ENCODE measurements around the gene WLS. TPM values are rescaled to one million over a fixed set of nuclear protein-coding genes. Genes with fewer than 3 reads are reported as not detected.
"Not testable (repeated sequence)": the region's sequence is repeated elsewhere in the genome, so short reads cannot be mapped to it uniquely, and the experiment has no call there.

WLS gene
- total RNA-seq, 1 donor from 2014 or later, result 70.8 TPM

- ATAC-seq, result no peak
These were observed 69.1 kb downstream of the WLS start for GRCh38 chr1:68163220-68163619.

- no peak for ATAC-seq
These were observed 69.6 kb downstream of the WLS start for GRCh38 chr1:68162761-68163160.

GRCh38 chr1:68161672-68162071, 70.7 kb downstream of the WLS start:
- not testable (repeated sequence) for ATAC-seq

- not testable (repeated sequence) for ATAC-seq
These were observed 71.4 kb downstream of the WLS start for GRCh38 chr1:68160935-68161334.

GRCh38 chr1:68160021-68160420, 72.3 kb downstream of the WLS start:
- ATAC-seq, result no peak

GRCh38 chr1:68158837-68159236, 73.5 kb downstream of the WLS start:
- ATAC-seq, result no peak

GRCh38 chr1:68157416-68157815, 74.9 kb downstream of the WLS start:
- ATAC-seq, result no peak

GRCh38 chr1:68151690-68152089, 80.6 kb downstream of the WLS start:
- ATAC-seq, result no peak

GRCh38 chr1:68149907-68150306, 82.4 kb downstream of the WLS start:
- no peak for ATAC-seq

GRCh38 chr1:68149110-68149798, 83.1 kb downstream of the WLS start:
- ATAC-seq, result no peak

- ATAC-seq, result no peak
These were observed 83.7 kb downstream of the WLS start for GRCh38 chr1:68148631-68149030.

GRCh38 chr1:68147534-68148171, 84.7 kb downstream of the WLS start:
- no peak for ATAC-seq

- ATAC-seq, result no peak
These were observed 86.8 kb downstream of the WLS start for GRCh38 chr1:68145418-68146126.

GRCh38 chr1:68144856-68145255, 87.5 kb downstream of the WLS start:
- ATAC-seq, result no peak

- no peak for ATAC-seq
These were observed 88.7 kb downstream of the WLS start for GRCh38 chr1:68143633-68144032.

- no peak for ATAC-seq
These were observed 89.9 kb downstream of the WLS start for GRCh38 chr1:68142461-68142860.

- no peak for ATAC-seq
These were observed 90.3 kb downstream of the WLS start for GRCh38 chr1:68142036-68142435.

- no peak for ATAC-seq
These were observed 91.0 kb downstream of the WLS start for GRCh38 chr1:68141071-68142021.

GRCh38 chr1:68140536-68140935, 91.8 kb downstream of the WLS start:
- no peak for ATAC-seq

GRCh38 chr1:68136187-68136586, 96.1 kb downstream of the WLS start:
- ATAC-seq, result peak; percentile 69

GRCh38 chr1:68132426-68133130, 99.7 kb downstream of the WLS start:
- ATAC-seq, result no peak

GRCh38 chr1:68131261-68131660, 101.1 kb downstream of the WLS start:
- ATAC-seq, result no peak

Data from esophagus mucosa (tissue), 1 donor.